Muscle of arm (tissue), 14 donors: ENCODE measurements around the gene GTF2H3. TPM values are rescaled to one million over a fixed set of nuclear protein-coding genes. Genes with fewer than 3 reads are reported as not detected.
A peak's percentile ranks its signal among the peaks of the same experiment; 100 is the strongest.
"Not testable (repeated sequence)": the region's sequence is repeated elsewhere in the genome, so short reads cannot be mapped to it uniquely, and the experiment has no call there.

Experiments used
- DNase-seq: peaks from one replicate; pipeline ENCODE4 v3.0.0-alpha.2; 2013
- long read RNA-seq, 11 donors: transcript quantifications; one replicate each; lab custom pipeline, GENCODE V29; 2026
- polyA plus RNA-seq, 12 donors: library from polyadenylated mRNA; unstranded; fragments of 120-200 nt; gene quantifications; one replicate each; pipeline ENCODE4 v1.2.1, GENCODE V29; 2013; ENCODE audit not compliant: insufficient read length in 12 of 12

The GTF2H3 gene
- polyA plus RNA-seq: 100 to 1,000 TPM in 1 of 12 donors, 10 to 100 TPM in 11; 24.9 to 131 (median 31.2) TPM
- long read RNA-seq, donor 1, partial matches to known transcripts: 0 of 3 reads
- long read RNA-seq, donor 1, other reads (novel, unspliced or antisense): 0 of 3 reads
- long read RNA-seq, donor 2, partial matches to known transcripts: 0 of 4 reads
- long read RNA-seq, donor 2, other reads (novel, unspliced or antisense): 0 of 4 reads
- long read RNA-seq, donor 3, partial matches to known transcripts: 0 of 4 reads
- long read RNA-seq, donor 3, other reads (novel, unspliced or antisense): 0 of 4 reads
- long read RNA-seq, donor 4, partial matches to known transcripts: 0 of 3 reads
- long read RNA-seq, donor 4, other reads (novel, unspliced or antisense): 0 of 3 reads
- long read RNA-seq, donor 5, transcript GTF2H3-212 (13 exons, 3,329 nt): major isoform, 13 of 24 reads
- long read RNA-seq, donor 5, partial matches to known transcripts: 10 of 24 reads
- long read RNA-seq, donor 5, other reads (novel, unspliced or antisense): 0 of 24 reads
- long read RNA-seq, donor 6, partial matches to known transcripts: 0 of 4 reads
- long read RNA-seq, donor 6, other reads (novel, unspliced or antisense): 0 of 4 reads
- long read RNA-seq, donor 7, partial matches to known transcripts: 0 of 2 reads
- long read RNA-seq, donor 7, other reads (novel, unspliced or antisense): 0 of 2 reads
- long read RNA-seq, donor 8, transcript GTF2H3-212 (13 exons, 3,329 nt): major isoform, 7 of 9 reads
- long read RNA-seq, donor 8, partial matches to known transcripts: 0 of 9 reads
- long read RNA-seq, donor 8, other reads (novel, unspliced or antisense): 0 of 9 reads
- long read RNA-seq, donor 9, partial matches to known transcripts: 0 of 2 reads
- long read RNA-seq, donor 9, other reads (novel, unspliced or antisense): 0 of 2 reads
- long read RNA-seq, donor 10, partial matches to known transcripts: 0 of 6 reads
- long read RNA-seq, donor 10, other reads (novel, unspliced or antisense): 0 of 6 reads
- long read RNA-seq, donor 11, transcript GTF2H3-212 (13 exons, 3,329 nt): major isoform, 6 of 6 reads
- long read RNA-seq, donor 11, partial matches to known transcripts: 0 of 6 reads
- long read RNA-seq, donor 11, other reads (novel, unspliced or antisense): 0 of 6 reads

DNA sequence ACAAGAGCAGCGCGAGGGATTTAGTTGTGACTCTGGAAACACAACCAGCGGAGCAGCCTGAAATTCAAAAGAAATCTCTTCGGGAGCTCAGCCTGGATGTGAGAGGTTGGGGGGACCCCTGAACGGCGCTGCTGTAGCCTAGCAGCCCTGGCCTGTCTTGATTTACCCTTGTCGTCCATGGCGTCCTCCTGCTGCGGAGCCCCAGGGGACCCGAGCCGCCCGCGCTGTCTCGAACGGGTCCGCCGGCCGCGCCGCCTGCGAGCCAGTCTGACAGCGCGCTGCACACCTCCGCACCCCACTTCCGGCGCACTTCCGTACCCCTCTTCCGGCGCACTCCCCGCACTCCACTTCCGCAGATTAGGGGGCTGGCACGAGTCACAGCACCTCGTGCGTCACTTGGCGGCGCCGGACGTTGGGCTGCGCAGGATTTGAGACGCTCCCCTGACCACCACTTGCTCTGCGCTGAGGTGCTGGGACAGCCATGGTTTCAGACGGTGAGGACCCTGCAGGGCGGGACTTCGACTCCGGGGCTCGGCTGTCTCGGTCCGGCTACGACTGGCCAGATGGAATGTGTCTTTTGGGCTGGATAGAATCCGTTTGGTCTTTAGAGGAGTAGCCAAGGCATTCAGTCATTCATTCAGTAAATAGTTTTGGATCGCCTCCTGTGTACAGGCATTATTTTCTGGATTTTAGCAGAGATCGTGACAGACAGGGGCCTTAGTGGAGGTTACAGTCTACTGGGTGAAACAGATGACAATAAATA is at the start of gene GTF2H3, which contains the start of gene EIF2B1:
Gene GTF2H3 (plus strand): TSS at position 451 of the 763 bp plus-strand sequence. CDS start 31 bp downstream, at position 482.
Gene EIF2B1 (minus strand): TSS at position 308 of the 763 bp plus-strand sequence. CDS start 129 bp downstream, at position 179.
- peak; percentile 99 for DNase-seq

DNA sequence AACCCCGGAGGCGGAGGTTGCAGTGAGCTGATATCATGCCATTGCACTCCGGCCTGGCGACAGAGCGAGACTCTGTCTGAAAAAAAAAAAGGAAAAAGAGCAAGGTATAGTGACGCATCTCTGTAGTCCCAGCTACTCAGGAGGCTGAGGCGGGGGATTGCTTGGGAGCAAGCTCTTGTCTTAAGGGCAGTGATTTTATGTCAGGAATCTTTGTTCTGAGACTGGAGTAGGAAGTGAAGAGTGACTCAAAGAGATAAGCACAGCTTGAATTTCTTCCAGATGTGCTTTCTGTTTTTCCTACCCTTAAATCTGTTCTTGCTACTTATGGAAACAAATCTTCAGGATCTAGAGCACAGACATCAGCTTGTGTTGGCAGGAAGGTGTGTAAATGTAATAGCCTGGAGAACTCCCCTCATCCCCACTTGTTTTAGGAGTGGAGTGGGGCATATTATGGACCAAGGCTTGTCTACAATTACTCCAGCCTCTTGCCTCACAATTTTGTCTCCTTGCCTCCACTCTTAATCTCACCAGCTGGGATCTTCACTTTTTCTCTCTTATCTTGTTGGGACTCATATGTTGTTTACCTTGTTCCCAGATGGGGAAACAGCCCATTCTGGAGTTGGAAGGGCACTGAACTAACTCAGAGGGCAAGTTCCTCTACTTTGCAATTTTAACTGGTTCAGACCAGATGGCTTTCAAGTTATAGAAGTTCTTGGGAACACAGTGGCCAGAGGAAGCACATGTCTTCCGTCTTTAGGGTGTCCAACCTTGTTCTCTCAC is 41.7 kb upstream of the GTF2H3 start:
- no peak for DNase-seq

DNA sequence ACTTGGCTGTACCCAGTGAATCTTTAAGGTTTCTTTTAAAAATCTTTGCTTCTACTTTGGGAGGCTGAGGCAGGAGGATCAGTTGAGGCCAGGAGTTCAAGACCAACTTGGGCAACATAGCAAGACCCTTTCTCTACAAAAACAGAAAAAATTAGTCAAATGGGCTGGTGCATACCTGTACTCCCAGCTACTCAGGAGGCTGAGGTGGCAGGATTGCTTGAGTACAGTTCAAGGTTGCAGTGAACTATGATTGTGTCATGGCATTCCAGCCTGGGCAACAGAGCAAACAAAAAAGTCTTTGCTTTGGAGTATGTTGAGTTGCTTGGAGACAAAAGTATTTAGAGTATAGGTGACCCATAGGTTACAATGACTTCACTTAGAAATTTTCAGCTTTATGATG is 37.9 kb upstream of the GTF2H3 start:
- DNase-seq: no peak

DNA sequence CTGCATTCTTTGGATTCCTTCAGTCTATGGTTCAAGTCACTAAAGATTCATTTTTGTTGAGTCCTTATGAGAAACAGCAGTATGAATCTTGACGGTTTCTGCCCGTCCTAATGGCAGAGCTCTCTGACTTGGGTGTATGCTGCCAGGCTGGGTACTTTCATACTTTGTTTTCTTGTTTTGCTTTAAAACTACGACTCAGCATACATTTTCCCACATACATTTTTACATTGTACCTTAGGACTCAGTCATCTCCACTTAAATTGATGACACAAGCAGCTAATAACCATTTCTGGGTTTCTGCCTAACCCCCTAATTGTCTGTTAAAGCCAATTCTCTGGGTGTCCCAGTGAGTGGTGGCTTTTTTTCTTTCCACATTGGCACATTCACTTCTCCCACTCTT is 36.5 kb upstream of the GTF2H3 start:
- DNase-seq: no peak

DNA sequence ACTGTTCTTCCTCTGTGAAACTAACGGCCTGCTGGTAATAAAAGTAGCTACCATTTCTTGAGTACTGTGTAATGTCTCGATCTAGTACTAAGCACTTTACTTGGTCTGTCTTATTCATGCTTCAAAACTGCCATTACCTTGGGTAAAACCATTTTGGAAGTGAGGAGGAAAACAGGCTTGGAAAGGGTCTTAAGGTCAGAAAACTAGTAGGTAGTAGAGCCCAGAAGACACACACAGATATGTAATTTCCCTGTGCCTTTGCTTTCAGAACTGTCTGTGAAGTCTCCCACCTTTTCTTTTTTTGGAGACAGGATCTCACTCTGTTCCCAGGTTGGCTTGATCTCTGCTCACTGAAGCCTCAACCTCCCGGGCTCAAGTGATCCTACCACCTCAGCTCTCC is 35.1 kb upstream of the GTF2H3 start:
- DNase-seq: no peak

DNA sequence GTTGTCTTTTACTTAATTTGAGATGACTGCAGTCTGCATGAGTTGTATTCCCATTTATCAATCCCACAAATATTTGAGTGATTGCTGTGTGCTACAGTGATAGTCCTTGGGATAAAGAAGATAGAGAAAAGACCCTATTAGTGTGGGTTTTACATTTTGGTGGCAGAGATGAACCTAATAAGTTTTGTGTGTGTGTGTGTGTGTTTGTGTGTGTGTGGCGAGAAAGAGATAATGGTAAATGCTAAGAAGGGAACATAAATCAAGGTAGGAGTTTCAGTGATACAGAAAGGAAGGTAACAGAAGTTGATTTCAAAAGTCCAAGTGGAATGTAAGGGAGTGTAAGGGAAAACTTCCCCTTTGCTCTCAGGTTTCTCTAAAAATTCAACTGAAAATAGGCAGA is 34.3 kb upstream of the GTF2H3 start:
- no peak for DNase-seq

DNA sequence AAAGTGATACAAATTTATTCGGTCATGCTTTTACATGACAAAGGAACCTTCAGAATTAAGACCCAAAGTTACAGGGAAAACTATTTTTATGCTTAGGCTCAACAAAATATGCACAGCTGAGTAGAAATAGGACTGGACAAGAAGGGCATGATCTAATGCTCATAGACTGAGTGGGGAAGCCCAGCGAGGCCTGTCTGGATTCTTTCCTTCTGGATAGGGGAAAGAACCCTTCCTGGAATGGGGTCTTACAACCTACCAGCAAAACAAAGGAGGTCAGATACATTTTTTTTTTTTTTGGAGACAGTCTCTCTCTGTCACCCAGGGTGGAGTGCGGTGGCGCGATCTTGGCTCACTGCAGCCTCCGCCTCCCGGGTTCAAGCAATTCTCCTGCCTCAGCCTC is 33.9 kb upstream of the GTF2H3 start:
- no peak for DNase-seq

DNA sequence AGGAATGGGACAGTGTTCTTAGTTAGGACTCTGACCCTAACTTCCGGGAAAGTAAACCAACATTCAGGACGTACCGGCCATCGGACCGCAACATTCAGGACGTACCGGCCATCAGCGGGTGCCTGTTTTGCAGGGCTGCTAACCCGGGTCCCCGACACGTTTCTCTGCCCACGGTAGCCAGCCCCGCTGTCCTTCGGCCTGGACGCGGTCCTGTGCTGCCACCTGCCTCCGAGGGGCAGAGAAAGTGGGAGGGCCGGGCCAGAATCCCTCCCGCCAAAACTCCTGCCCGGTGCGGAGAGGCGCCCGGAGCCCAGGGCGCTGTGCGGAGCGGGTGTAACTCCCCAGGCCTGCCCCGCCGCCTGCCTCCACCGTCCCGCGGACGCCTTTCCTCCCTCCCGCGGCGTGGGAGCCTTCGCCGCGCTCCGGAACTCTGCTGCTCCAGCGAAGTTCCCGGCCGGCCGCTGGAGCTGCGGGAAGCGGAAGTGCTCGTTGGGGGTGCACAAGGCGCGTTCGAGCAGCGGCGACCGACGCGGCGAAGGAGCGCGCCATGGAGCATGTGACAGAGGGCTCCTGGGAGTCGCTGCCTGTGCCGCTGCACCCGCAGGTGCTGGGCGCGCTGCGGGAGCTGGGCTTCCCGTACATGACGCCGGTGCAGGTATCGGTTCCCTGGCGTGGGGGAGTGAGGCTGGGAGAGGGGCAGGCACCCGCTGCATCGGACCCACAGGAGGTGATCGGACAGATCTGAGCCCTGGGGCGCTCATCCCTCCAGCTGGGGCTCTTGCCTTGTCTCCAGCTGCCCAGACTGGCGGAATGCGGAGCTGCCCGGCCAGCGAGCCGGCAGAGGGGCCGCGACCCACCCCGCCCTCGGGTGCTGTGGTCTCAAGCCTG is 31.8 kb upstream of the GTF2H3 start, which contains the start of gene DDX55:
Gene DDX55 (plus strand): TSS at position 498 of the 888 bp plus-strand sequence. CDS start 50 bp downstream, at position 548.
- peak; percentile 90 for DNase-seq

DNA sequence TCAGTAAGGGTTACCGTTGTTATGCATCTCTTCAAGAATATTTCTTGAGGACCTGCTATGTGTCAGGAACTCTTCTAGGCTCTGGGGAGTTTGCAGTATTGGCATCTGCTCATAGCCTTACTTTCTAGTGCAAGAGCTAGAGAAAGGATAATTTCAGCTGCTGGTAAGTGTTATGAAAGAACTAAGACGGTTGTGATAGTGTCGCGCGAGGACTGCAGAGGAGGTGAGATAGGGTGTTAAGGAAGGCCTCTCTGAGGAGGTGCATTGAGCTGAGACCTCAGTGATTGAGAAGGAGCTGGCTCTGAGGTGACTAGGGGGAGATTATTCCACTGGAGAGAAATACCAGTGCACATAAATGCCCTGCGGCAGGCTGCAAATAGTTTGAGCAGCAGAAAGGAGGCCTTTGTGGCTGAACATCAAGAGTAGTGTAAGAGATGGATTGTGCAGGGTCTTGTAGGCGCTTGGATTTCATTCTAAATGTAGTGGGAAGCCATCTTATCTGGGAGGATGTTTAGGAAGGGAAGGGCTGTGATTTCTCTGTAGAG is 30.9 kb upstream of the GTF2H3 start:
- no peak for DNase-seq

DNA sequence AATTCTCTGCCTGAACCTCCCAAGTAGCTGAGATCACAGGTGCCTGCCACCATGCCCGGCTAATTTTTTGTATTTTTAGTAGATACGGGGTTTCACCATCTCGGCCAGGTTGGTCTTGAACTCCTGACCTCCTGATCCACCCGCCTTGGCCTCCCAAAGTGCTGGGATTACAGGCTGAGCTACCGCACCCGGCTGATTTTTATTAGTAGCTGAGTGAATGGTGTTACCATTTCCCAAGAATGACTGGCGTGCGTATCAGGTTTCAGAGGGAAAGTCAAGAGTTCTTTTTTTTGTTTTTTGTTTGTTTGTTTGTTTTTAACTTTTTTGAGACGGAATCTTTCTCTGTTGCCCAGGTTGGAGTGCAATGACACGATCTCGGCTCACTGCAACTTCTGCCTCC is 30.1 kb upstream of the GTF2H3 start:
- DNase-seq: not testable (repeated sequence)

DNA sequence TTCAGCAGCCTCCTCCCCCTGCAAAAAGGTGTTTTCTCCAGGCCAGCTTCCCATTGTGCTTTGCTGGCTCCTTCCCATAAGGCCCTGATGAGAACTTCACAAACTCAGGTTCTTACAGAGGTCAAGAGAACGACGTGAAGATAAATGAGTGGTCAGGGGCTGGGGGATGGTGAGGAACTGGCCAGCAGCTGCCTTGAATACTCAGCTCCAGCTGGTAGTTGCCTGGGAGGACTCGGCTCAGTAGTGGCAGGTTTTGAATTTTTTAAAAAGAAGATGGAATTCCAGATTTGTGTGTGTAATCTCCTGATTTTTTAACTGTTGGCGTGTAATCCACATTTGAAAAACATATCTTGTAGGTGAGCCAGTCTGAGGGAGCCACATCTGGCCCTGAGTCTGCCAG is 25.9 kb upstream of the GTF2H3 start:
- no peak for DNase-seq

DNA sequence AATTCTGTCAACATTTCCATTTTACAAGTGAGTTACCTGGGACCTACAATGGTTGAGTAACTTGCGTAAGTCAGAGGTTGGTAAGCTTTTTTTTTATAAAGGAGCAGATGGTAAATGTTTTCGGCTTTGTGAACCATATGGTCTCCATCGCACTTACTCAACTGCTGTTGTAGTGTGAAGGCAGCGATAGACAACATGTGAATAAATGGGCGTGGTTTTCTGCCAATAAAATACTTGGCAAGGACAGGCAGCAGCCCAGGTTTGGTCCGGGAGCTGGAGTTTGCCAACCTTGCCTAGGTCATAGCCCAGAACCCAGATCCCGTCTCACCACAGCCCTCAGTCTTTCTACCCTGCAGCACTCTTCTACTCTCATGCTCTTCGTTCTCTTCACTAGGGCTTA is 25.4 kb upstream of the GTF2H3 start:
- DNase-seq: no peak

DNA sequence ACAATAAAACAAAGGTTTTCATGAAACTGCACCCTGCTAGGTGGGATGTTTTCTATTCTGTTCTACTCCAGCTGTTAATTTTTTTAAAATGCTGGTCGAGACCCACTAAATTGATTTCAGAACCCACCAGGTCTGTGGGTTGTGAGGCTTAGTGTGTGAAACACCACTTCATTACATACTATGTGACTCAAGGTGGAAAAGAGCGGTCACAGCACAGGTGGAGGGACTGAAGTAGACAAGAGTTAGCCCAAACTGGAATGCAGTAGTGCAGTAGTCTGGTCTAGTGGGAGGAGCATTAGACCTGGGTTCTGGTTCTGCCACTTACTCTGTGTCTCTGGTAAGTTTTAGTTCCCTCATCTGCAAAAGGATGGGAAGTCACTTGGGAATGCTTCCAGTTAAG is 19.5 kb upstream of the GTF2H3 start:
- DNase-seq: no peak

DNA sequence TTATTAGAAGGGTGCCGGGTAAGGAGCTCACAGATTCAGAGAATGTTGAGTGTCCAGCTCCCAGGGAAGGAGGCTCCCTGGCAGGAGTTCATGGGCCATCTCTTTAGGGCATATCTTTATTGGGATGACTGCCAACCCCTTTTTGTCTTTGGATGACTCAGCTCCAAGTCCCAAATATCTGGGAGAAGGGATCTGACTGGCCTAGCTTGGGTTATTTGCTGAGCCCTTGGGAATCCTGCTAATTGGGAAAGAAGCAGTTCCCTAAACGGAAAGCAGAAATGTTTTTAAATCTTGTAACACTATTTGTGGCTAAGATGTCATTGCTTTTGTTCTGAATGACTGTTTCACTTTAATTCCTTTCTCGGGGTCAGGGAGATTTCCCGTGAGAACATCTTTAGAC is 19.1 kb upstream of the GTF2H3 start:
- no peak for DNase-seq

DNA sequence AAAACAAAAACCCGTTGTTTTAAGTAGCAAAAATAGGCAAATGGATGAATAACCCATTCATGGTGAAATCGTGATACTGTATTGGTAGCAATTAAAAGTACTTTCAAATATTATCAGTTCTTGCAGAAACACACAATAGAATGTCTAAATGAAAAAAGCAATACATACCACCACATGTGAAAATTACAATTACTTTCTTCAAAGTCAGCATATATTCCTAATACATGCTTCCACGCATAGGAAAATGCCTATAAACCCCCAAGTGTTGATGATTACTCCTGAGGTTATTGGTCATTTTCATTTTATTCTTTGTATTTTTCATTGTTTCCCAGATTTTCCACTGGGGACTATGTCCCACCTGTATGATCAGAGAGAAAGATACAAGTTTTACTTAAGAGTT is 16.5 kb upstream of the GTF2H3 start:
- no peak for DNase-seq

DNA sequence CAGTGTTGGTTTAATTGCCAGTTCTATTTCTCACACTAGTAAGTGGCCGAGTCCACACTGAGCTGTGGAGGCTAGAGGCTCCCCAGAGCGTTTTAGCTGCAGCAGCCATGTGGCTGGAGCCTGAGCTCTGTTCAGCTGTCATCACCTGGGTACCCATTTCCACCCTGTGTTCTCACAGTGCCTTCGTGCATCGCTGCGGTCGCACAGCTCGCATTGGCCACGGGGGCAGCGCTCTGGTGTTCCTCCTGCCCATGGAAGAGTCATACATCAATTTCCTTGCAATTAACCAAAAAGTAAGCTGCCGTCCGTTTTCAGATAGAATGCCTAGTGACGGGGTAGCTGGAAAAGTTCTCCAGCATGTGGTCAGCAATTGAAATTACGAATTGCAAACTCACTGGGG is 16.0 kb upstream of the GTF2H3 start:
- DNase-seq: no peak

DNA sequence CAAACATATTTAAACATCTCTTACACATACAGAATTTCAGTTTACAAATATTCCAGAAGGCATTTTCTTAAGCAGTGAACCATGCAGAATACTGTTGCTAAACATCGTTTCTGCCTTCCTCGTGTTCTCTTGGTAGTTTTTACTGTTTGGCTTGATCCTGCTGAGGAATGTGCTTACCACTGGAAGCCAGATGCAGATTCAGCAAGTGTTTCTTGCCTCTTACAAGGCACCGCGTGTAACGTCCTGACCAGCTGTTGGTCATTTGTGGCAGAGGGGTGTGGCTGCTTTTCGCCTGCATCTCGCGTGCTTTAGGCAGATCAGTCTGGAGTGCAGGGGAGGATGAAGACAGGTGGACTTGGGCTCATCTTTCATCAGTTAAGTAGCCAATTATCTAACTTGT is 12.5 kb upstream of the GTF2H3 start:
- DNase-seq: no peak

DNA sequence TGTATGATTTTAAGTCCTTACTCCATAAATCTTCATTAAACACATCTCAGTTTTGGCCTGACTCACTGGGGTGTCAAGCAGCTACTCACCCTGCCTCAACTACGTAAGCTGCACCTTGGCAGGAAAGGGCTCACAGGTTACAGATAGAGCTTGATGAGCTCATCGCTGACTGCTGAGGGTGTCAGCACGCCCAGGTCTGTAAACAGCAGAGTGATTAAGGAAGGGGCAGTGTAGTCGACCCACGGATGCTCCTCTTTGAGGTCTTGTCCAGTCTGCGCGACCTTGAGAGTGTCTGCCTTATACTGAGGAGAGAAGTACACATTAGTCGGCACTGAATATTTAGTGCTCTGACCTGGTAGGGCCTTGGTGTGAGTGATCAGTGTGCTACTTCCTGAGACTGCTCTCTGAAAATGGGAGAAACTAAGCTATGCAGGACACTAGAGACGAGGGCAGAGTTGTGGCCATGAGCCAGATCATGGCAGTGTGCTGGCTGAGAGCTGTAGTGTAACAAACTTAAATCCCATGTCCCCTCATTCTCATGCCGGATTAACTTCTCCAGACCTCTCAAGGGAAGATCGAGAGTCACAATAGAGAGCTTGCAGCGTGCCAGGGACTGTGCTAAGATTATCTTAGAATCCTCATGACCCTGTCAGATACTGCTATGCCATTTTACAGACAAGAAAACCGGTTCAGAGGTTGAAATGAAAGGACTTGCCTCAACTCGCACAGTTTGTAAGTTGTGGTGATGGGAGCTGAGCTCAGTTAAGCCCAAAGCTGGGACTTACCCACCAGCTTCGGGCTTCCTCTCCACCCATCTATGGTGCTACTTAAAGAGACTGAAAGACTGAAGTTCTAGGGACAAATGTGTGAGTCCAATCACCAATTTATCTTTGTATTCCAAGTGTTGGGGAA is 11.8 kb upstream of the GTF2H3 start:
- DNase-seq: no peak
